22Rv1 (cell line): ENCODE measurements around the gene PRB3.

ENCODE experiments used
- H3K27ac ChIP-seq: fragments of 450-650 bp; 2 replicates; pipeline ENCODE4 v1.5.1; 2017
- CTCF ChIP-seq: fragments of 450-650 bp; IDR thresholded peaks from 2 replicates; pipeline ENCODE4 v1.5.1; 2017; ENCODE audit warnings: mild to moderate bottlenecking
- ZFX ChIP-seq: fragments of 450-650 bp; IDR thresholded peaks from 2 replicates; pipeline ENCODE4 v1.6.1; 2017; ENCODE audit warnings: antibody characterized with exemption, borderline replicate concordance

The PRB3 gene

GRCh38 chr12:11269607-11270006 is at the start of gene PRB3:
Gene PRB3, minus strand, starts transcription at chr12:11269707. Its CDS starts 38 bp downstream, at chr12:11269669.
- no peak for TF ChIP-seq CTCF
- no peak for TF ChIP-seq ZFX
- H3K27ac ChIP-seq, result no peak within 1 kb of the TSS

- no peak within 1 kb of the TSS for H3K27ac ChIP-seq
- TF ChIP-seq ZFX (no peak), CTCF (no peak)
Observed at GRCh38 chr12:11310336-11310735, 40.8 kb upstream of the PRB3 start, which contains the start of gene PRB4. Gene PRB4, minus strand, starts transcription at chr12:11310436. Its CDS starts 38 bp downstream, at chr12:11310398.

- TF ChIP-seq ZFX (no peak), CTCF (no peak)
- H3K27ac ChIP-seq, result no peak overlapping the region
Observed at GRCh38 chr12:11307143-11307542, 37.6 kb upstream of the PRB3 start.

- TF ChIP-seq ZFX, result no peak
- no peak for TF ChIP-seq CTCF
- H3K27ac ChIP-seq, result no peak overlapping the region
Observed at GRCh38 chr12:11273449-11273848, 3.9 kb upstream of the PRB3 start.

GRCh38 chr12:11264501-11264900 is 5.0 kb downstream of the PRB3 start:
- no peak for TF ChIP-seq CTCF
- no peak for TF ChIP-seq ZFX

GRCh38 chr12:11246489-11246888 is 23.0 kb downstream of the PRB3 start:
- no peak for TF ChIP-seq ZFX
- no peak for TF ChIP-seq CTCF

More at GRCh38 chr12:11264501-11264900, 5.0 kb downstream of the PRB3 start:
- no peak overlapping the region for H3K27ac ChIP-seq

GRCh38 chr12:11242656-11243055 is 26.9 kb downstream of the PRB3 start:
- no peak for TF ChIP-seq CTCF
- no peak for TF ChIP-seq ZFX
- no peak overlapping the region for H3K27ac ChIP-seq

More at GRCh38 chr12:11246489-11246888, 23.0 kb downstream of the PRB3 start:
- H3K27ac ChIP-seq, result no peak overlapping the region
